HepG2 (cell line): ENCODE measurements around the gene LIM2. TPM values are rescaled to one million over a fixed set of nuclear protein-coding genes. Genes with fewer than 3 reads are reported as not detected.

ENCODE experiments used
- ARNT ChIP-seq: fragments of 450-650 bp; IDR thresholded peaks from 2 replicates; pipeline ENCODE4 v1.6.1; 2017
- ATRX ChIP-seq: sonication (generic); formaldehyde crosslinking; IDR thresholded peaks from 2 replicates; pipeline ENCODE4 v1.4.0; 2020; ENCODE audit warnings: missing genetic modification reagents, borderline replicate concordance
- CREM ChIP-seq, 2 experiments: sonication (generic) in 1 of 2; formaldehyde crosslinking in 1 of 2; IDR thresholded peaks; 2 replicates each; pipeline versions ENCODE4 v1.4.0 to v1.6.1; 2016 to 2020; ENCODE audit warnings: antibody characterized with exemption in 1 of 2, mild to moderate bottlenecking in 1 of 2, missing genetic modification reagents in 1 of 2
- GTF2F1 ChIP-seq: fragments of 150-350 bp; IDR thresholded peaks from 2 replicates; pipeline ENCODE4 v1.6.1; 2014; ENCODE audit warnings: low read length
- HDAC6 ChIP-seq: fragments of 200-600 bp; sonication (generic); IDR thresholded peaks from 2 replicates; pipeline ENCODE4 v1.7.0; 2017; ENCODE audit warnings: mild to moderate bottlenecking, antibody characterized with exemption, low read length, low read depth
- HMG20A ChIP-seq: IDR thresholded peaks from 2 replicates; pipeline ENCODE4 v1.6.1; 2016; ENCODE audit warnings: borderline replicate concordance
- HNF4A ChIP-seq: sonication (generic); formaldehyde crosslinking; IDR thresholded peaks from 2 replicates; pipeline ENCODE4 v1.4.0; 2020; ENCODE audit warnings: missing genetic modification reagents
- MEF2D ChIP-seq: sonication (generic); formaldehyde crosslinking; IDR thresholded peaks from 2 replicates; pipeline ENCODE4 v1.5.1; 2020; ENCODE audit warnings: mild to moderate bottlenecking, missing genetic modification reagents
- NCOA1 ChIP-seq: sonication (generic); formaldehyde crosslinking; IDR thresholded peaks from 2 replicates; pipeline ENCODE4 v1.9.0; 2021; ENCODE audit warnings: missing genetic modification reagents
- NPAS2 ChIP-seq: sonication (generic); formaldehyde crosslinking; IDR thresholded peaks from 2 replicates; pipeline ENCODE4 v1.8.0; 2022; ENCODE audit warnings: mild to moderate bottlenecking, missing genetic modification reagents, borderline replicate concordance
- RARG ChIP-seq: sonication (generic); formaldehyde crosslinking; IDR thresholded peaks from 2 replicates; pipeline ENCODE4 v1.4.0; 2020; ENCODE audit warnings: low read depth, mild to moderate bottlenecking, missing genetic modification reagents
- SKI ChIP-seq: fragments of 450-650 bp; IDR thresholded peaks from one replicate; pipeline ENCODE4 v1.6.1; 2018; ENCODE audit warnings: mild to moderate bottlenecking; ENCODE audit not compliant: partially characterized antibody
- TP53 ChIP-seq: sonication (generic); formaldehyde crosslinking; conservative IDR thresholded peaks from 2 replicates; pipeline ENCODE4 v1.4.0; 2020; ENCODE audit warnings: missing genetic modification reagents
- ZNF205 ChIP-seq: IDR thresholded peaks from 2 replicates; pipeline ENCODE4 v1.6.1; 2018; ENCODE audit warnings: missing biosample characterization, missing genetic modification reagents
- ZNF562 ChIP-seq: sonication (generic); formaldehyde crosslinking; IDR thresholded peaks from 2 replicates; pipeline ENCODE4 v1.8.0; 2022; ENCODE audit warnings: missing genetic modification reagents, borderline replicate concordance
- ZNF773 ChIP-seq: sonication (generic); formaldehyde crosslinking; IDR thresholded peaks from 2 replicates; pipeline ENCODE4 v1.4.0; 2020; ENCODE audit warnings: missing genetic modification reagents, borderline replicate concordance
- polyA plus RNA-seq, 8 experiments: library from polyadenylated mRNA; depleted of rRNA in 3 of 8; stranded (reverse) in 7 of 8; unstranded in 1 of 8; fragments of >200 nt; fragmentation: Illumina TruSeq in 4 of 8; extraction: Trizol in 4 of 8; gene quantifications; 2 replicates each; pipeline versions ENCODE4 v1.2.1 to v1.2.3, GENCODE V29; 2011 to 2016; ENCODE audit warnings: low read depth in 4 of 8, missing spikeins in 1 of 8, mixed read lengths in 1 of 8; ENCODE audit not compliant: insufficient read depth in 1 of 8
- total RNA-seq, 5 experiments: library from RNA; depleted of rRNA; stranded (reverse); fragments of >200 nt; fragmentation: Illumina TruSeq; extraction: Trizol; gene quantifications; 2 replicates each; pipeline ENCODE4 v1.2.3, GENCODE V29; 2016; ENCODE audit warnings: low read depth in 1 of 5
- TF ChIP-seq, protein P1 (sequence below): sonication (generic); formaldehyde crosslinking; IDR thresholded peaks from 2 replicates; pipeline ENCODE4 v1.5.1; 2020; ENCODE audit warnings: mild to moderate bottlenecking, missing genetic modification reagents, moderate library complexity
- TF ChIP-seq, protein P2 (sequence below): IDR thresholded peaks from 2 replicates; pipeline ENCODE4 v1.6.1; 2016; ENCODE audit warnings: low read depth, borderline replicate concordance
- TF ChIP-seq, protein P3 (sequence below), 2 experiments: IDR thresholded peaks; 2 replicates each; pipeline ENCODE4 v1.6.1; 2011 to 2012; ENCODE audit warnings: low read length in 2 of 2, borderline replicate concordance in 1 of 2, low read depth in 1 of 2, mild to moderate bottlenecking in 1 of 2, moderate library complexity in 1 of 2

Gene LIM2
- total and polyA plus RNA-seq, 2 of the 13 experiments (the other 11 are each of a cell fraction or from before 2014, with no cell fraction given), result 1.3 TPM; not detected in 1

DNA sequence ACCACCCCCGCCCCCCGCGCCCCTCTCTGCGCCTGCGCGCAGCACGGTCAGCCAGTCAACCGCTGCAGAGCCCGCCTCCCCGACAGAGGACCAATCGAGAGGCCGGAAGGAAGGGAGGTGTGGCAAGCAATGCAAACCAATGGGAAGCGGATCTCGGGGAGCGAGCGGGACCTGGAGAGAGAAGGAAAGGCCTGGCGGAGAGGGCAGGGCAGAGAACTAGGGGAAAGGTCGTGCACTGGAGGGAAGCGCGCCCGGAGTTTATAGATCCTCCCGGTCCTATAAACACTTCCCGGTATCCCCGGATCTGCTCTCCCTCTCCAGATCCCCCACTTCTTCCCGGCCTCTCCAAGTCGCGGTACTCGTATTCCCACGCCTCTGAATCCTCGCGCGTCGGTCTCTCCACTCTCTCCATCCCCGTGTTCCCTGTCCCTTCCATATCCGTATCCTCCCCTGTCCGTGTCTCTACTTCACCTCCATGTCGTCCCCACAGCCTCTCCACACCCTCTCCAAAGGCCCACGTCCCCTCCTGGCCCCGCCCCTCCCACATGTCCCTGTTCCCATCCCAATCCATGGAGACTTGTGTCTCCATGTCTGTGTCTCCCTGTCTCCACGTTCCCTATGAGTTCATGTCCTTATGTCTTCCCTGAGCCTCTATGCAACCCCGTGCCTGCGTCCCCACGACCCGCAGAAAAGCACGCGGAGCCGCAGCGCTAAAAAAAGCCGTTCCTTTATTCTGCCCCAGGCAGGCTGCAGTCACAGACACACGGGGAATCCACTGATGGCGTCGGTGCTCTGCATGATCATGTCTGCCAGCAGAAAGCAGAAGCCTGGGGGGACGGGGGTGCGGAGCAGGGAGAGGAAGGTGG, 21.2 kb downstream of the LIM2 start (continued):
- TF ChIP-seq ATRX, result no peak
- TF ChIP-seq, protein P1, sequence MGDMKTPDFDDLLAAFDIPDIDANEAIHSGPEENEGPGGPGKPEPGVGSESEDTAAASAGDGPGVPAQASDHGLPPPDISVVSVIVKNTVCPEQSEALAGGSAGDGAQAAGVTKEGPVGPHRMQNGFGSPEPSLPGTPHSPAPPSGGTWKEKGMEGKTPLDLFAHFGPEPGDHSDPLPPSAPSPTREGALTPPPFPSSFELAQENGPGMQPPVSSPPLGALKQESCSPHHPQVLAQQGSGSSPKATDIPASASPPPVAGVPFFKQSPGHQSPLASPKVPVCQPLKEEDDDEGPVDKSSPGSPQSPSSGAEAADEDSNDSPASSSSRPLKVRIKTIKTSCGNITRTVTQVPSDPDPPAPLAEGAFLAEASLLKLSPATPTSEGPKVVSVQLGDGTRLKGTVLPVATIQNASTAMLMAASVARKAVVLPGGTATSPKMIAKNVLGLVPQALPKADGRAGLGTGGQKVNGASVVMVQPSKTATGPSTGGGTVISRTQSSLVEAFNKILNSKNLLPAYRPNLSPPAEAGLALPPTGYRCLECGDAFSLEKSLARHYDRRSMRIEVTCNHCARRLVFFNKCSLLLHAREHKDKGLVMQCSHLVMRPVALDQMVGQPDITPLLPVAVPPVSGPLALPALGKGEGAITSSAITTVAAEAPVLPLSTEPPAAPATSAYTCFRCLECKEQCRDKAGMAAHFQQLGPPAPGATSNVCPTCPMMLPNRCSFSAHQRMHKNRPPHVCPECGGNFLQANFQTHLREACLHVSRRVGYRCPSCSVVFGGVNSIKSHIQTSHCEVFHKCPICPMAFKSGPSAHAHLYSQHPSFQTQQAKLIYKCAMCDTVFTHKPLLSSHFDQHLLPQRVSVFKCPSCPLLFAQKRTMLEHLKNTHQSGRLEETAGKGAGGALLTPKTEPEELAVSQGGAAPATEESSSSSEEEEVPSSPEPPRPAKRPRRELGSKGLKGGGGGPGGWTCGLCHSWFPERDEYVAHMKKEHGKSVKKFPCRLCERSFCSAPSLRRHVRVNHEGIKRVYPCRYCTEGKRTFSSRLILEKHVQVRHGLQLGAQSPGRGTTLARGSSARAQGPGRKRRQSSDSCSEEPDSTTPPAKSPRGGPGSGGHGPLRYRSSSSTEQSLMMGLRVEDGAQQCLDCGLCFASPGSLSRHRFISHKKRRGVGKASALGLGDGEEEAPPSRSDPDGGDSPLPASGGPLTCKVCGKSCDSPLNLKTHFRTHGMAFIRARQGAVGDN, result peak; percentile 75
- TF ChIP-seq ARNT, result no peak
- no peak for TF ChIP-seq SKI
- no peak for TF ChIP-seq TP53 (CRISPR knock-in tag)
- TF ChIP-seq RARG (CRISPR knock-in tag), result no peak
- no peak for TF ChIP-seq MEF2D (CRISPR knock-in tag)
- no peak for TF ChIP-seq CREM (IDR thresholded peaks at IDR 0.05)
- TF ChIP-seq CREM (CRISPR knock-in tag; IDR thresholded peaks at IDR 0.05), result no peak
- TF ChIP-seq NPAS2 (CRISPR knock-in tag), result no peak
- TF ChIP-seq ZNF773 (CRISPR knock-in tag), result no peak
- TF ChIP-seq NCOA1 (CRISPR knock-in tag), result 0 out of 2 replicates have a peak, but pooled peaks have one; percentile 33
- no peak for TF ChIP-seq HMG20A (CRISPR knock-in tag)
- no peak for TF ChIP-seq ZNF205
- TF ChIP-seq HNF4A (CRISPR knock-in tag), result no peak
- TF ChIP-seq HDAC6, result peak; percentile 62; the same call in 1 of the 2 replicates
- TF ChIP-seq, protein P2, sequence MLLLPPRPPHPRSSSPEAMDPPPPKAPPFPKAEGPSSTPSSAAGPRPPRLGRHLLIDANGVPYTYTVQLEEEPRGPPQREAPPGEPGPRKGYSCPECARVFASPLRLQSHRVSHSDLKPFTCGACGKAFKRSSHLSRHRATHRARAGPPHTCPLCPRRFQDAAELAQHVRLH (CRISPR knock-in tag), result no peak
- TF ChIP-seq ZNF562, result no peak
- TF ChIP-seq, protein P3, sequence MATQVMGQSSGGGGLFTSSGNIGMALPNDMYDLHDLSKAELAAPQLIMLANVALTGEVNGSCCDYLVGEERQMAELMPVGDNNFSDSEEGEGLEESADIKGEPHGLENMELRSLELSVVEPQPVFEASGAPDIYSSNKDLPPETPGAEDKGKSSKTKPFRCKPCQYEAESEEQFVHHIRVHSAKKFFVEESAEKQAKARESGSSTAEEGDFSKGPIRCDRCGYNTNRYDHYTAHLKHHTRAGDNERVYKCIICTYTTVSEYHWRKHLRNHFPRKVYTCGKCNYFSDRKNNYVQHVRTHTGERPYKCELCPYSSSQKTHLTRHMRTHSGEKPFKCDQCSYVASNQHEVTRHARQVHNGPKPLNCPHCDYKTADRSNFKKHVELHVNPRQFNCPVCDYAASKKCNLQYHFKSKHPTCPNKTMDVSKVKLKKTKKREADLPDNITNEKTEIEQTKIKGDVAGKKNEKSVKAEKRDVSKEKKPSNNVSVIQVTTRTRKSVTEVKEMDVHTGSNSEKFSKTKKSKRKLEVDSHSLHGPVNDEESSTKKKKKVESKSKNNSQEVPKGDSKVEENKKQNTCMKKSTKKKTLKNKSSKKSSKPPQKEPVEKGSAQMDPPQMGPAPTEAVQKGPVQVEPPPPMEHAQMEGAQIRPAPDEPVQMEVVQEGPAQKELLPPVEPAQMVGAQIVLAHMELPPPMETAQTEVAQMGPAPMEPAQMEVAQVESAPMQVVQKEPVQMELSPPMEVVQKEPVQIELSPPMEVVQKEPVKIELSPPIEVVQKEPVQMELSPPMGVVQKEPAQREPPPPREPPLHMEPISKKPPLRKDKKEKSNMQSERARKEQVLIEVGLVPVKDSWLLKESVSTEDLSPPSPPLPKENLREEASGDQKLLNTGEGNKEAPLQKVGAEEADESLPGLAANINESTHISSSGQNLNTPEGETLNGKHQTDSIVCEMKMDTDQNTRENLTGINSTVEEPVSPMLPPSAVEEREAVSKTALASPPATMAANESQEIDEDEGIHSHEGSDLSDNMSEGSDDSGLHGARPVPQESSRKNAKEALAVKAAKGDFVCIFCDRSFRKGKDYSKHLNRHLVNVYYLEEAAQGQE (IDR thresholded peaks at IDR 0.05; ENCODE audit: borderline replicate concordance in 1 of 2, low read depth in 1 of 2, low read length in 2 of 2), result no peak
- TF ChIP-seq GTF2F1, result no peak
